Subcutaneous adipose tissue (tissue), 4 donors: Measurements from ENCODE around the gene AGER. TPM values are rescaled to one million over a fixed set of nuclear protein-coding genes. Genes with fewer than 3 reads are reported as not detected.

ENCODE experiments used
- total RNA-seq, 4 donors: library from RNA; depleted of rRNA; stranded (reverse); fragments of >200 nt; gene quantifications; one replicate each; pipeline ENCODE4 v1.1.0, GENCODE V29; 2016
- TF ChIP-seq, protein P1 (sequence below): fragments of 450-650 bp; IDR thresholded peaks from one replicate; pipeline ENCODE4 v1.5.1; 2016; ENCODE audit warnings: low read depth, mild to moderate bottlenecking, control low read depth, antibody characterized with exemption, moderate library complexity

Gene AGER
- total RNA-seq, 4 donors from 2014 or later, result 2.4 to 5.5 (median 2.8) TPM

DNA sequence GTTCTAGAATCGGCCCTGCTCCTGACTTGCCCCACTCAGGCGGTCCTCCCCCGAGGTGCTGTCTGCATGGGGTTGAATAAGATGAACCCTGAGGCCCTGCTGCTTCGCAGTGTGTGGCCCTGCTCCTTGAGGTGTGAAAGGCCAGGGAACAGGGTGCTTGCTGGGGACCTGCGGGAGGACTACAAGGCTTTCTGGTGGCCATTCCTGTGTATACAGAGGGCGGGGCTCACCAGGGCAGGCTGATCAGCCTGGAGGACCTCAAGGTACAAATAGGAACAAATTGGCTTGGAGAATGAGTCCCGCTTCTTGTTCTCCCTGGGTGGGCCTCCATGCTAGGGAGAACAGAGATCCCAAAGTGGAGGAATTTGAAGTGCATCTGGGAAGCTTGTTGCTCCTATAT lies 34.1 kb upstream of the AGER start:
- TF ChIP-seq, protein P1, sequence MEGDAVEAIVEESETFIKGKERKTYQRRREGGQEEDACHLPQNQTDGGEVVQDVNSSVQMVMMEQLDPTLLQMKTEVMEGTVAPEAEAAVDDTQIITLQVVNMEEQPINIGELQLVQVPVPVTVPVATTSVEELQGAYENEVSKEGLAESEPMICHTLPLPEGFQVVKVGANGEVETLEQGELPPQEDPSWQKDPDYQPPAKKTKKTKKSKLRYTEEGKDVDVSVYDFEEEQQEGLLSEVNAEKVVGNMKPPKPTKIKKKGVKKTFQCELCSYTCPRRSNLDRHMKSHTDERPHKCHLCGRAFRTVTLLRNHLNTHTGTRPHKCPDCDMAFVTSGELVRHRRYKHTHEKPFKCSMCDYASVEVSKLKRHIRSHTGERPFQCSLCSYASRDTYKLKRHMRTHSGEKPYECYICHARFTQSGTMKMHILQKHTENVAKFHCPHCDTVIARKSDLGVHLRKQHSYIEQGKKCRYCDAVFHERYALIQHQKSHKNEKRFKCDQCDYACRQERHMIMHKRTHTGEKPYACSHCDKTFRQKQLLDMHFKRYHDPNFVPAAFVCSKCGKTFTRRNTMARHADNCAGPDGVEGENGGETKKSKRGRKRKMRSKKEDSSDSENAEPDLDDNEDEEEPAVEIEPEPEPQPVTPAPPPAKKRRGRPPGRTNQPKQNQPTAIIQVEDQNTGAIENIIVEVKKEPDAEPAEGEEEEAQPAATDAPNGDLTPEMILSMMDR, result no peak

DNA sequence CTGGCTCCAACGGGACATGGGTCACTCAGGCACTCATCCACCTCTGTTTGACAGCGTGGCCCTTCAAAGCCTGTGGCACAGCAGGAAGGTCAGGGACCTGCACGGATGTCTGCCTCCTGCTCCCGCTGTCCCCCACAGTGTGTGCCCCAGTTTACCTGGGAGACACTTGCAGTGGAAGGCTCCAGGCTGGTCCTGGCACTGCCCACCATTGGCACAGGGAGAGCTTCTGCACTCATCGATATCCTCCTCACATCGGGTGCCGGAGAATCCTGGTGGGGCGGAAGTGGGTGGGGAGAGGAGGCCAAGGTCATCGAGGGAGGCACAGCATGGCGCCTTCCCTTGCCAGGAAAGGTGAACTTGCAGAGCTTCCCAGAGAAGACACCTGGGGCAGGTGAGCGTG lies 32.9 kb upstream of the AGER start:
- TF ChIP-seq, protein P1, result no peak

DNA sequence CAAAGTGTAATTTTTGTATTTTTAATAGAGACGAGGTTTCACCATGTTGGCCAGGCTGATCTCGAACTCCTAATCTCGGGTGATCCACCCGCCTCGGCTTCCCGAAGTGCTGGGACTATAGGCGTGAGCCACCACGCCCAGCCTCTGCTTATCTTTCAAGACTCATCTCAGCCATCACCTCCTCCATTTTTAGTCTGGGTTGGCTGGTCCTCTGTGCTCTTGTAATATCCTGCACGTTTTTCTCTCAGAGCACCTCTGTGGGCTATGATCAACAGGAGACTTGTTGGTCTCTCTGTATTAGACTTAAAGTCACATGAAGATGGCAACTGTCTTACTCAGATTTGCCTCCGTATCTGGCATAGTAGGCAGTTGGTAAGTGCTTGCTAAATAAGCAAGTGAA lies 32.2 kb upstream of the AGER start:
- TF ChIP-seq, protein P1, result no peak

DNA sequence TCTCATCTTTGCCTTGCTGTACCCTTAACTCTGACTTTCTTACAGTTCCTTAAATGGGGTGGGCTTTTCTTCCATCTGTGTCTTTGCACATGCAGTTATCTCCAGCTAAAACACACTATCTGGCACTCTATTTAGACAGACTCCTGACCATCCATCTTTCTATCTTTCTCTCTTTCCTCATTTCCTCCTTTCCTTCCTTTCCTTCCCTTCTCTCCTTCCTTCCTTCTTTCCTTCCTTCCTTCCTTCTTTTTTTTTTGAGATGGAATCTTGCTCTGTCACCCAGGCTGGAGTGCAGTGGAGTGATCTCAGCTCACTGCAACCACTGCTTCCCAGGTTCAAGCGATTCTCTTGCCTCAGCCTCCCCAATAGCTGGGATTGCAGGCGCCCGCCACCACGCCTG lies 31.6 kb upstream of the AGER start:
- TF ChIP-seq, protein P1, result no peak

DNA sequence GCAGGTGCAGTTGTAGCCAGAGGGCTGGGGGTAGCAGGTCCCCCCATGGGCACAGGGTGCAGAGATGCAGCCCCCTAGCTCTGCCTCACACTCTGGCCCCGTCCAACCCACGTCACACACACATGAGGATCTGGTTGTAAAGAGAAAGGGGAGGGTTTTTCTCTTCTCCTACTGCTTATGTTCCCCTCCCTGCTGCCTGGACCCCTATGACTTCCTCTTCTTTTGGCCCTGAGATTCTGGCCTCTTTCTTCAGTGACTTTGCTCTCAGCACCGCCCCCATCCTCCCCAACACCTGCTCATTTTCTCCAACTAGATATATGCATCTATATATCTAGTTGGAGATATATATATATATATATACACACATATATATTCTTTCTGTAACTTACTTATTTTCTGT lies 30.1 kb upstream of the AGER start:
- TF ChIP-seq, protein P1, result no peak

DNA sequence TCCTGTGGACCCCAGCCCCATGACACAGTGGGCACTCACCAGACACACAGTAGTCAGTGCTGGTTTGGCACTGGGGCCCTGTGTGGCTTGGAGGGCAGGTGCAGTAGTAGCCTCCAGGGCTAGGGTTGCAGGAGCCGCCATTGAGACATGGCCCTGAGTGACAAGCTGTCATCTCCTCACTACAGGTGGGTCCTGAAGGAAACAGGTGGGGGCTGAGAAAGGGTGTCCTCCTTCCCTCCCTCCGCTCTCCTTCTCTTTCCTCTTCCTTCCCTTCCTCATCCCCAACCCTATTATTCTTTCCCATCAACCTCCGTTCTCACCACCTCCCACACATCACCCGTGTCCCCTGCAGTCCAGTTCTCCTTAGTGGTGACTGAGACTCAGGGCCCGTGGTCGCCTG lies 29.6 kb upstream of the AGER start:
- TF ChIP-seq, protein P1, result no peak

DNA sequence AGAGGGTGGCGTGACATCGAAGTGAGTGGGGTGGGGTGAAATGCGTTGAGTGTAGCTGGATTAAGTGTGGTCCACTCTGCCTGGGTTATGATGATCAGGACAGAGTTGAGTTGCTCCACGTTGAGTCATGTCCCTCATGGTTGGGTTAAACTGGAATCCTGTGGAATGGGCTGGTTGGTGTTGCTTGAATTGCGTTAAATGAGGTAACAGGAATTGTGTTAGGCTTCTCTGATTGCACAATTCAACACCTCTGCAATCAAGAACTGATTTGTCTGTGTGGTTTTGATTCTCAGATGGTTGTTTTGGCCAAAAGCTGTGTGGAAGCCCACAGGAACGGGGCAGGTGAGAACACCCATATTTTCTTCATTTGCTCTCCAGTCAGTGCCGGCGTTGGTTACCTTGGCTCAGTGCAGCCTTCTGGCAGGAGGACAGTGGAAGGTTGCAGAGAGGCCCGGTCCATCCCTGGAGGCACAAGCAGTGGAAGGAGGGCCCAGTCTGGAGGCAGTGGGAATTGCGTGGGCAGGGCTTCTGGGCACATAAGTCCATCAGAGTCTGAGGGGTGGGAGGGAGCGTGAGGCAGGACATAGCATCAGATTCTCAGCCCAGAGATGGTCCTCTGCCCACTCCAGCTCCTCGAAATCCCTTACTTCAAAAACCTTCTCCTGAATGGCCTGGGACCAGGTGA lies 28.2 kb upstream of the AGER start:
- TF ChIP-seq, protein P1, result no peak
